ENCODE measurements around the gene CCNI. TPM values are rescaled to one million over a fixed set of nuclear protein-coding genes. Genes with fewer than 3 reads are reported as not detected.

Gene CCNI
- total and polyA plus RNA-seq, 2 of the 13 experiments (the other 11 are each of a cell fraction or from before 2014, with no cell fraction given), result 43.5 to 122 TPM

DNA sequence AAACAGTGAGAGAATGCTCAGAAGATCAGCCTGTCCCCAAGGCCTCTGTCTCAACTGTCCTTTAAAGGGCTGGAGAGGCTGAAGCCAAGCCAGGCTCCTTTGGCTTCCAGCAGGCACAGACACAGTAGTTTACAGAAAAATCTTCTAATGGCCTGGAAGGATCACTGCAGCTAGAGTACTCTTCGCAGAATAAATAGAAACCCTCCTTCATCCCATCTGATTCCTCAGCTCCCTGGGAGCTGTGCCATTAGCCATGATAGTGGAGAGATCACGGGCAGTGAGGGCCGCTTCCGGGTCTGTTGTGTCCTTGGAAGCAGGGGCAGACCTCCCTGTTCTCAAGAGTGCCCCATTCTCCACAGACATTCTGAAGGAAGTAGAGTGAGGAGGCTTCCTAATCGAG is 63.1 kb downstream of the CCNI start:
- Histone ChIP-seq H3K27me3 (ENCODE audit: control insufficient read depth in 1 of 2, insufficient read depth in 2 of 2, low read length in 2 of 2) (no peaks in the 10 kb centered on the region), H3K79me2 (ENCODE audit: insufficient read depth, low read length) (no peaks in the 10 kb centered on the region), H3K4me3 (replicated peaks in 1 of 3; ENCODE audit: insufficient read depth in 1 of 3, low read depth in 2 of 3, low read length in 3 of 3) (no peak overlapping the region), H3K4me1 (ENCODE audit: insufficient read depth, low read length) (no peaks in the 10 kb centered on the region), H3K9ac (ENCODE audit: insufficient read depth, low read depth, low read length) (no peak overlapping the region), H4K20me1 (ENCODE audit: insufficient read depth, low read length) (no peaks in the 10 kb centered on the region), H3K4me2 (ENCODE audit: low read depth, low read length) (no peak overlapping the region), H3K36me3 (replicated peaks in 1 of 2; ENCODE audit: control insufficient read depth in 1 of 2, insufficient read depth in 2 of 2, low read length in 2 of 2) (peaks cover 4 to 39% of the 10 kb centered on the region in 2 experiments; a peak in 4 of 5 replicates), H2AFZ (ENCODE audit: low read length) (no peak overlapping the region), H3K27ac (ENCODE audit: extremely low read length, insufficient read depth, low read length) (no peak overlapping the region), H3K9me3 (ENCODE audit: low read length) (no peaks in the 10 kb centered on the region)
- TF ChIP-seq HNRNPL (IDR thresholded peaks at IDR 0.05; ENCODE audit: low read depth, low read length) (no peak), HNF4G (IDR thresholded peaks at IDR 0.05; ENCODE audit: borderline replicate concordance, low read depth, low read length) (no peak), HNF4G (CRISPR knock-in tag; IDR thresholded peaks at IDR 0.05; ENCODE audit: borderline replicate concordance, low read depth) (no peak), TCF7L2 (IDR thresholded peaks at IDR 0.05; ENCODE audit: low read depth, low read length) (no peak), KLF13 (CRISPR knock-in tag; IDR thresholded peaks at IDR 0.05) (no peak), ZNF724P (CRISPR knock-in tag; IDR thresholded peaks at IDR 0.05; ENCODE audit: borderline replicate concordance) (no peak)
- 90% methylated on average over 4 of the region's 5 CpGs for WGBS (ENCODE audit: low lambda C conversion rate)
- ATAC-seq, result no peak
- ChIA-PET POLR2A (no interaction called here), CTCF (ENCODE audit: low intra/inter-chr PET ratio, low total read pairs) (no interaction called here)
- in situ Hi-C loops (cut with HindIII; ENCODE audit: extremely low pct_ligation_motif_present, low pct_unique_long_range_greater_than_20kb), result no loop called here
- FAIRE-seq, result no peak
- BruUV-seq (replicated peaks), result no TSS peak
- intact Hi-C loops (cut with micrococcal nuclease; ENCODE audit: unreplicated experiment), result loop anchor here (1.0 kb wide), 1 partner anchor 8 kb away; no protein-coding TSS in a partner anchor
- no peak for DNase-seq (ENCODE audit: low spot score)

DNA sequence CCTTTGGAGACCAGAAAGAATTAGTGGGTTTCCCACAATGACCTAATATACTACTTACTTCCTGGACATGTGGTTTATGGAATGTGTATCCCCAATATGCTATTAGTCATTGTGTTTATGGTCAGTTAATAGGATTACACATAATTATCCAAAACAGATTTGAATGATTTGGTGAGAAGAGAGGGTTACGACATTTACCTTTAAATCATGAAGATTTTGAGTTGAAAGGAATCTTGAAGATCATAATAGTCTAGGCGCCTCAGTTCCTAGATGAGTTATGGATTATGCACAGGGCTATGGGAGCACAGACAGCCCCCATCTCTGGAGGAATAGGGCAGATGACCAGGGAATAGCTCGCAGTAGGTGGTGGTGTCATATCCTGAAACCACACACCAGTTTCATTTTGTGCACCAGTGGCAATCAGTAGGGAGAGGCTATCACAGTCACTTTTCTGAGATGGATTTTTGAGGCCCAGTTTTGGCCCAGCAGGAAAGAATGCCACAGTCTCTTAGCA is 64.9 kb downstream of the CCNI start:
- FAIRE-seq, result no peak
- no TSS peak for BruUV-seq (replicated peaks)
- no peaks in the 10 kb centered on the region for H3K27me3 ChIP-seq (ENCODE audit: control insufficient read depth in 1 of 2, insufficient read depth in 2 of 2, low read length in 2 of 2)
- H3K9ac ChIP-seq (ENCODE audit: insufficient read depth, low read depth, low read length), result no peak overlapping the region
- intact Hi-C loops (cut with micrococcal nuclease; ENCODE audit: unreplicated experiment), result no loop called here
- POLR2A ChIA-PET, result no interaction called here
- ATAC-seq, result no peak
- no peak for DNase-seq (ENCODE audit: low spot score)
- 100% methylated on average over 3 of the region's 3 CpGs for WGBS (ENCODE audit: low lambda C conversion rate)
- H2AFZ ChIP-seq (ENCODE audit: low read length), result no peak overlapping the region
- H3K4me1 ChIP-seq (ENCODE audit: insufficient read depth, low read length), result no peaks in the 10 kb centered on the region
- H3K27ac ChIP-seq (ENCODE audit: extremely low read length, insufficient read depth, low read length), result no peak overlapping the region
- no peak overlapping the region for H3K4me3 ChIP-seq (replicated peaks in 1 of 3; ENCODE audit: insufficient read depth in 1 of 3, low read depth in 2 of 3, low read length in 3 of 3)
- CTCF ChIA-PET (ENCODE audit: low intra/inter-chr PET ratio, low total read pairs), result no interaction called here
- H3K36me3 ChIP-seq (replicated peaks in 1 of 2; ENCODE audit: control insufficient read depth in 1 of 2, insufficient read depth in 2 of 2, low read length in 2 of 2), result peaks cover 6 to 45% of the 10 kb centered on the region in 2 experiments
- in situ Hi-C loops (cut with HindIII; ENCODE audit: extremely low pct_ligation_motif_present, low pct_unique_long_range_greater_than_20kb), result no loop called here
- no peaks in the 10 kb centered on the region for H3K9me3 ChIP-seq (ENCODE audit: low read length)
- no peaks in the 10 kb centered on the region for H4K20me1 ChIP-seq (ENCODE audit: insufficient read depth, low read length)
- H3K4me2 ChIP-seq (ENCODE audit: low read depth, low read length), result no peak overlapping the region
- no peaks in the 10 kb centered on the region for H3K79me2 ChIP-seq (ENCODE audit: insufficient read depth, low read length)
- TF ChIP-seq, protein P1, sequence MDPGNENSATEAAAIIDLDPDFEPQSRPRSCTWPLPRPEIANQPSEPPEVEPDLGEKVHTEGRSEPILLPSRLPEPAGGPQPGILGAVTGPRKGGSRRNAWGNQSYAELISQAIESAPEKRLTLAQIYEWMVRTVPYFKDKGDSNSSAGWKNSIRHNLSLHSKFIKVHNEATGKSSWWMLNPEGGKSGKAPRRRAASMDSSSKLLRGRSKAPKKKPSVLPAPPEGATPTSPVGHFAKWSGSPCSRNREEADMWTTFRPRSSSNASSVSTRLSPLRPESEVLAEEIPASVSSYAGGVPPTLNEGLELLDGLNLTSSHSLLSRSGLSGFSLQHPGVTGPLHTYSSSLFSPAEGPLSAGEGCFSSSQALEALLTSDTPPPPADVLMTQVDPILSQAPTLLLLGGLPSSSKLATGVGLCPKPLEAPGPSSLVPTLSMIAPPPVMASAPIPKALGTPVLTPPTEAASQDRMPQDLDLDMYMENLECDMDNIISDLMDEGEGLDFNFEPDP (CRISPR knock-in tag; conservative IDR thresholded peaks at IDR 0.05), result no peak
- TF ChIP-seq, protein P2, sequence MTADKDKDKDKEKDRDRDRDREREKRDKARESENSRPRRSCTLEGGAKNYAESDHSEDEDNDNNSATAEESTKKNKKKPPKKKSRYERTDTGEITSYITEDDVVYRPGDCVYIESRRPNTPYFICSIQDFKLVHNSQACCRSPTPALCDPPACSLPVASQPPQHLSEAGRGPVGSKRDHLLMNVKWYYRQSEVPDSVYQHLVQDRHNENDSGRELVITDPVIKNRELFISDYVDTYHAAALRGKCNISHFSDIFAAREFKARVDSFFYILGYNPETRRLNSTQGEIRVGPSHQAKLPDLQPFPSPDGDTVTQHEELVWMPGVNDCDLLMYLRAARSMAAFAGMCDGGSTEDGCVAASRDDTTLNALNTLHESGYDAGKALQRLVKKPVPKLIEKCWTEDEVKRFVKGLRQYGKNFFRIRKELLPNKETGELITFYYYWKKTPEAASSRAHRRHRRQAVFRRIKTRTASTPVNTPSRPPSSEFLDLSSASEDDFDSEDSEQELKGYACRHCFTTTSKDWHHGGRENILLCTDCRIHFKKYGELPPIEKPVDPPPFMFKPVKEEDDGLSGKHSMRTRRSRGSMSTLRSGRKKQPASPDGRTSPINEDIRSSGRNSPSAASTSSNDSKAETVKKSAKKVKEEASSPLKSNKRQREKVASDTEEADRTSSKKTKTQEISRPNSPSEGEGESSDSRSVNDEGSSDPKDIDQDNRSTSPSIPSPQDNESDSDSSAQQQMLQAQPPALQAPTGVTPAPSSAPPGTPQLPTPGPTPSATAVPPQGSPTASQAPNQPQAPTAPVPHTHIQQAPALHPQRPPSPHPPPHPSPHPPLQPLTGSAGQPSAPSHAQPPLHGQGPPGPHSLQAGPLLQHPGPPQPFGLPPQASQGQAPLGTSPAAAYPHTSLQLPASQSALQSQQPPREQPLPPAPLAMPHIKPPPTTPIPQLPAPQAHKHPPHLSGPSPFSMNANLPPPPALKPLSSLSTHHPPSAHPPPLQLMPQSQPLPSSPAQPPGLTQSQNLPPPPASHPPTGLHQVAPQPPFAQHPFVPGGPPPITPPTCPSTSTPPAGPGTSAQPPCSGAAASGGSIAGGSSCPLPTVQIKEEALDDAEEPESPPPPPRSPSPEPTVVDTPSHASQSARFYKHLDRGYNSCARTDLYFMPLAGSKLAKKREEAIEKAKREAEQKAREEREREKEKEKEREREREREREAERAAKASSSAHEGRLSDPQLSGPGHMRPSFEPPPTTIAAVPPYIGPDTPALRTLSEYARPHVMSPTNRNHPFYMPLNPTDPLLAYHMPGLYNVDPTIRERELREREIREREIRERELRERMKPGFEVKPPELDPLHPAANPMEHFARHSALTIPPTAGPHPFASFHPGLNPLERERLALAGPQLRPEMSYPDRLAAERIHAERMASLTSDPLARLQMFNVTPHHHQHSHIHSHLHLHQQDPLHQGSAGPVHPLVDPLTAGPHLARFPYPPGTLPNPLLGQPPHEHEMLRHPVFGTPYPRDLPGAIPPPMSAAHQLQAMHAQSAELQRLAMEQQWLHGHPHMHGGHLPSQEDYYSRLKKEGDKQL (CRISPR knock-in tag; IDR thresholded peaks at IDR 0.05; ENCODE audit: low read depth), result no peak
- TF ChIP-seq, protein P3, sequence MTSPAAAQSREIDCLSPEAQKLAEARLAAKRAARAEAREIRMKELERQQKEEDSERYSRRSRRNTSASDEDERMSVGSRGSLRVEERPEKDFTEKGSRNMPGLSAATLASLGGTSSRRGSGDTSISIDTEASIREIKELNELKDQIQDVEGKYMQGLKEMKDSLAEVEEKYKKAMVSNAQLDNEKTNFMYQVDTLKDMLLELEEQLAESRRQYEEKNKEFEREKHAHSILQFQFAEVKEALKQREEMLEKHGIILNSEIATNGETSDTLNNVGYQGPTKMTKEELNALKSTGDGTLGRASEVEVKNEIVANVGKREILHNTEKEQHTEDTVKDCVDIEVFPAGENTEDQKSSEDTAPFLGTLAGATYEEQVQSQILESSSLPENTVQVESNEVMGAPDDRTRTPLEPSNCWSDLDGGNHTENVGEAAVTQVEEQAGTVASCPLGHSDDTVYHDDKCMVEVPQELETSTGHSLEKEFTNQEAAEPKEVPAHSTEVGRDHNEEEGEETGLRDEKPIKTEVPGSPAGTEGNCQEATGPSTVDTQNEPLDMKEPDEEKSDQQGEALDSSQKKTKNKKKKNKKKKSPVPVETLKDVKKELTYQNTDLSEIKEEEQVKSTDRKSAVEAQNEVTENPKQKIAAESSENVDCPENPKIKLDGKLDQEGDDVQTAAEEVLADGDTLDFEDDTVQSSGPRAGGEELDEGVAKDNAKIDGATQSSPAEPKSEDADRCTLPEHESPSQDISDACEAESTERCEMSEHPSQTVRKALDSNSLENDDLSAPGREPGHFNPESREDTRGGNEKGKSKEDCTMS (CRISPR knock-in tag; conservative IDR thresholded peaks at IDR 0.05), result no peak
